NCI-H2196 (cell line): Measurements from ENCODE around the gene OR51B2.
"Not testable (repeated sequence)": the region's sequence is repeated elsewhere in the genome, so short reads cannot be mapped to it uniquely, and the experiment has no call there.

Source experiments
- DNase-seq: peaks from one replicate; lab custom pipeline; 2025; ENCODE audit not compliant: unreplicated experiment; lab: John Stamatoyannopoulos, UW

OR51B2 gene, protein sequence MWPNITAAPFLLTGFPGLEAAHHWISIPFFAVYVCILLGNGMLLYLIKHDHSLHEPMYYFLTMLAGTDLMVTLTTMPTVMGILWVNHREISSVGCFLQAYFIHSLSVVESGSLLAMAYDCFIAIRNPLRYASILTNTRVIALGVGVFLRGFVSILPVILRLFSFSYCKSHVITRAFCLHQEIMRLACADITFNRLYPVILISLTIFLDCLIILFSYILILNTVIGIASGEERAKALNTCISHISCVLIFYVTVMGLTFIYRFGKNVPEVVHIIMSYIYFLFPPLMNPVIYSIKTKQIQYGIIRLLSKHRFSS

DNA sequence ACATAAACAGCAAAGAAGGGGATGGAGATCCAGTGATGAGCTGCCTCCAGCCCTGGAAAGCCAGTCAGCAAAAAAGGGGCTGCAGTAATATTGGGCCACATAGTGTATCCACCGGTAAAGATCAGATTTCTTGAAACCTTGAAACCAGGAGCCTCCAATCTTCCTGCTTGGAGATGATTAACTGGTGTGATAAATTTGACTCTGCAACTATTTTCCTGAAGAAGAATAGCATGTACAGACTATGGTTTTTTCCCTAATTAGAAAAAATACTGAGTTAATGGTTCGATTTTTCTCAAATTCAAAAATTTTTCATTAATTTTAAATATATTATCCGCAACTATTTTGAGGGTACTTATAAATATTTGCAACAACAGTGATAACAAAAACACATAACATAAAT is at the start of gene OR51B2:
Gene OR51B2, minus strand, starts transcription at position 101 of the 400 bp plus-strand sequence. Its CDS starts 0 bp downstream, at position 101.
- DNase-seq: no peak

DNA sequence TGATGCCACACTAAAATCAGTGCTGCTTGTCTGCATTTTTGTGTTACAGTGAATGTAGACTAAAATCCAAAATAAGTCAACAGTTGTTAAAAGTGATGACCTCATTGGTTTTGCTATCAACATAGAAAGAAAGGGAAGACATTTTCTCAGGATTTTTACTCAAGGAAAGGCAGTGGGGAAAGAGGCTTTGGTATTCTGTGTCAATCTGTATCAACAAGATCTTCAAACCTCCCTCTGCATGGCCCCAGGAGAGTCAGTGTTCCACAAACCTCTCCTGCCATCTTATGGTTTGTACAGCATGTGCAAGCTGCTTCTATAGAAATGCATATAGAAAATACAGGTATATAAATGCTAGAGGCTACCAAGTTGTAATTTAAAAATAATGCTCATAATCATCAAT is 45.7 kb upstream of the OR51B2 start:
- DNase-seq: no peak

DNA sequence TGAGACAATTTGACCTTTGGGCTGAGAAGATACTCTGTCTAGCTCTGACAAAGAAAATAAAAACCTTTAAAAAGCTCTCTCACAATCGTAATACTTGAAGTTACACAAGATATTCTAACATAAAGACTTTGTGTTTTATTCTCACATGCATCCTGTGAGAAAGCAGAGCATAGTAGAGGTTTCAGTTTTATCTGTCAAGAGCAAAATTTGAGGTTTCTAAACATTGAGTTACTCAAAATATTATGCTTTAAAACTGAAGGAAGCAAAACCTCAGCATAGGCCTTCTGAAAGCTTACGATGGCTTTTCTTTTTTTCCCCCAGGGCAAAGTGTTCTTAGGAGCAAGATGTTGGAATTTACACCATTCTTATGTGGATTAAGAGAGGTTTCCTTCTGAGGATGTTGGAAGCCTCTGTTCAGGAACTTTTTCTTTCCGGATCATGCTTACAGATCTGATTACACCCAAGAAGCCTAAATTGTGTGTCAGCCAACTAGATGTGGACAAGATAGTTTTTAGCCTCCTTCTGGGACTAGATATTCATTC is 44.5 kb upstream of the OR51B2 start:
- no peak for DNase-seq

DNA sequence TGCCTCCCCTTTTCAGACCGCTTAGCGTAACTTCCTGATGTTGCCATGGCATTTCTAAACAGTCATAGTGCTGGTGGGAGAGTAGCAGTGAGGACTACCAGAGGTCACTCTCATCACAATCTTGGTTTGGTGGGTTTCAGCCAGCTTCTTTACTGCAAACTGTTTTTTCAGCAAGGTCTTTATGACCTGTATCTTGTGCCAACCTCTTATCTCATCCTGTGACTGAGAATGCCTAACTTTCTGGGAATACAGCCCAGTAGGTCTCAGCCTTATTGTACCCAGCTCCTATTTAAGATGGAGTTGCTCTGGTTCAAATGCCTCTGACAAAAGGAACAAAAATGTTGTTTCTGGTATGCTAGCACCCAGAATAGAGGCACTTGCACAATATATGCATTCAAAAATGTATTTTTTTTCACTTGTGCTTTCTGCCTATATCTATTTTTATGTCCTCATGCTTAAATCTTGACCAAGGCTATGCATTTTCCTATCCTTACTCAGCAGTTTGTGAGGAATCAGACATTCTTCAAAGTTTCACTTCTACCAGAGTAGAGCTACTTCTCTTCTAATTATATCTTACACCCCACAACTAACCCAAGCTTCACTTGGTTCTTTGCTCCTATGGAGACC is 43.5 kb upstream of the OR51B2 start:
- DNase-seq: no peak

DNA sequence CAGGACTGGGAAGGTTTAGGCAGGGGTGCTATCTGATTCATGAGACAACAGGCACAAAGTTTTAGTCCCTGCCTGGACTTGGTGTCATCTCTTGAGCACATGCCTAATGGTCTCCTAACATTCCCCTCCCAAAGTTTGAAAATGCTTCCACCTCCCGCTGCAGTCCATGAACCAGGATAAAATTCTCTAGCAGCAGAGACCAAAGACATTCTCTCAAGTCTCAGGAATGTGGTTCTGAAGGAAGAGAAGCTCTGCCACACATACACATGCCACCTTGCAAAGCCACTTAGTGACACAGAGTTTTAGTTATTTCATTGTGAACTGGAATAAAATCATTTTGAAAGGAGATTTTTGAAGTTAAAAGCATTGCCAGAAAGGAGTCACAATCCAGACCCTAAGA is 42.8 kb upstream of the OR51B2 start:
- DNase-seq: no peak

DNA sequence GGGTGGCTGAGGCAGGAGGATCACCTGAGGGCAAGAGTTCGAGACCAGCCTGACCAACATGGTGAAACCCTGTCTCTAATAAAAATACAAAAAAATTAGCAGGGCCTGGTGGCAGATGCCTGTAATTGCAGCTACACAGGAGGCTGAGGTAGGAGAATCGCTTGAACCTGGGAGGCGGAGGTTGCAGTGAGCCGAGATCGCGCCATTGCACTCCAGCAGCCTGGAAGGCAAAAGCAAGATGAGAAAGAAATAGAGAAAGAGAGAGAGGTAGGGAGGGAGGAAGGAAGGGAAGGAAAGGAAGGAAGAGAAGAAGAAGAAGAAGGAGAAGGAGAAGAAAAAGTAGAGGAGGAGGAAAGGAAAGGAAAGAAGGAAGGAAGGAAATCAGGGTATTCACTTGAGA is 42.3 kb upstream of the OR51B2 start:
- not testable (repeated sequence) for DNase-seq

DNA sequence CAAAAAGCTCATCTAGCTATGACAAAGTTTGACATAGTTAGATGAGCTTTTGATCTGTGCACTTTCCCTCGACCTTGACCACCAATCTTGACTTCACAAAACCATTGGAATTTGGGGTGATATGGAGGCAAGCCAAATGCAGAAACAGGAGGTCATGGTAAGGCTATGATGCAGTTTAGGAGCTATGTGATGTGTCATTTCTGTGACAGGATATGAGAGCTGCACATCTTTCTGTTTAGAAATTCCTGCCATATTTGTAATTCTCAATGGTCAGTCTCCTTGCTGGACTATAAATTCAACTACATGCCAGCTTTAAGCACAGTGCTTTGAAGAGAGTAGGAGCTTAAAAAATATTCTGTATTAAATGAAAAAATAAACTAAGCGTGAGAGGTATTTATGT is 40.1 kb upstream of the OR51B2 start:
- DNase-seq: no peak

DNA sequence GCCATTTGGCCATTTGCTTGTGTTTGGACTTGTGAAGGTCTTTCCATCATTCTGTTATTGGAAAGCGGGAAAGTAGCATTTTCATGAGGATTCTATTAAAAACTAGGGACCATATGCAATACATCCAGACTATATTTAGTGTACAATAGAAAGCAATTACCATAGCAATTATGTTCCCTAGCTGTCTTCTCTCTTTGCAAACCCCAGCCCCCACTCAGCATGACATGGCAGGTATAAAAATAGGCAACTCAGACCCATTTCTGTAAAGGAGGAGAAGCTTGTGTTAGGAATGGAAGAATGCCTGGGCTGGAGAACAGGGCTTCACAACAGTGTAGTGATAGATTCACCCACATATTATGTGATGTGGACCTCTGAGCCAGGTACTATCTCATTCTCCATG is 39.6 kb upstream of the OR51B2 start:
- no peak for DNase-seq

DNA sequence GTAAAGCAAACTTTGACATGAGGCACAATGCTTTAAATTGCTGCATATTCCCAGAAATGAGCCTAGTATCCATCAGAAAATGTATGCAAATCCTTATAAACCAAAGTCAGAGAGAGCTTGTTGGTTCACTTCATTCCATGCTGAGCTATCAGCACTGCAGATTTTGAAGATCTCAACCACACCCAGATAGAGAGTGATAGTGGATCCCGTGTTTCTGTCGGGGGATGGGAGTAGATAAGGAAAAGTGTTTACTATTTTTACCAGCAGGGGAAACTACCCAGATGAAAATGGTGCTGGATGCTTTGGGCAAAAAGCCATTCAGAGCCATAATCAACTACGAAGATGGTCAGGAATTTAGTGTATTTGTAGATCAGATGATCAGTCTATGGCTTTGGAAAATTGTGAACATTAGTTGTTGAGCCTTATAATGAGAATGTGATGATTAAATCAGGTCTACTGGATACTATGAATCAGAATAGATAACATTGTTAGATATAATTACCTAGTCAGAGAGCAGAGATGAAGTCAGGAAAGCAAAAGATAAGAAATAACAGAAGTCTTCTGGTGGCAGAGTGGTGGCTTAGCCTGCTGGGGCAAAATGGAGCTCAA is 38.0 kb upstream of the OR51B2 start:
- DNase-seq: no peak

DNA sequence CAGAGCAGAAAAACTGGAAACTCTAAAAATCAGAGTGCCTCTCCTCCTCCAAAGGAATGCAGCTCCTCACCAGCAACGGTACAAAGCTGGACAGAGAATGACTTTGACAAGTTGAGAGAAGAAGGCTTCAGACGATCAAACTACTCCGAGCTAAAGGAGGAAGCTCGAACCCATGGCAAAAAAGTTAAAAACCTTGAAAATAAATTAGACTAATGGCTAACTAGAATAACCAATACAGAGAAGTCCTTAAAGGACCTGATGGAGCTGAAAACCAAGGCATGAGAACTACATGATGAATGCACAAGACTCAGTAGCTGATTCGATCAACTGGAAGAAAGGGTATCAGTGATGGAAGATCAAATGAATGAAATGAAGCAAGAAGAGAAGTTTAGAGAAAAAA is 31.9 kb upstream of the OR51B2 start:
- not testable (repeated sequence) for DNase-seq

DNA sequence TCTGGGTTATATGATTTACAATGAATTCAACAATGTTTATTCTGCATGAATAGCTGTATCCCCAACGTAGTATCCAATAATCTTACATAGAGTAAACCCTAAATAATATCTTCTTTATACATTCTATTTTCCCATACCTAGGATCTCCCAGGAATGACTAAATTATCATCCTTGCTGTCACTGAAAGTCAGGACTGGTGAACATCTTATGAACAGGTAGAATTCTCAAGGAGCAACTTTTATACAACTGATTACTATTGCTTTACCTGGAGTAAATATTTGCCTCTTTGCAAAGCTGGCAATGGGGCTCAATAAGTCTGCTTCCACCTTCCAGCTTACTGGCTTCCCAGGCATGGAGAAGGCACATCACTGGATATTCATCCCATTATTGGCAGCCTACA is 27.1 kb upstream of the OR51B2 start, which contains the start of gene OR51B6:
Gene OR51B6, plus strand, starts transcription at position 301 of the 400 bp plus-strand sequence. Its CDS starts 0 bp downstream, at position 301.
- no peak for DNase-seq

DNA sequence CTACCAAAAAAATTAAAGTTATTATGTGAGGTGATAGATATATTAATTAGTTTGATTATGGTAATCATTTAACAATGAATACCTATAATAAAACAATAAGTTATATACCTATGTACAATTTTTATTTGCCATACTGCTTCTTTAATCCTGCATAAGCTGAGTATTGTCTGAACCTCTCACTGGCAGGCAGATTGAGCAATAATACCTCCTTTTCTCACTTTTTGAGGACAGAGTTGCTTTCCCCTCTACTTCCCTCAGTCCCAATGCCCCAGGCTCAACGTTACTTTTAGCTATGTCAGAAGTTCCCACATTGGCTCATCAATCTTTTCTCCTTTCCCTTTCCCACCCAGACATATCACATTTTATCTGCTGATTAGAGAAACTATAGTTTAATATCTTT is 25.5 kb upstream of the OR51B2 start:
- DNase-seq: no peak

DNA sequence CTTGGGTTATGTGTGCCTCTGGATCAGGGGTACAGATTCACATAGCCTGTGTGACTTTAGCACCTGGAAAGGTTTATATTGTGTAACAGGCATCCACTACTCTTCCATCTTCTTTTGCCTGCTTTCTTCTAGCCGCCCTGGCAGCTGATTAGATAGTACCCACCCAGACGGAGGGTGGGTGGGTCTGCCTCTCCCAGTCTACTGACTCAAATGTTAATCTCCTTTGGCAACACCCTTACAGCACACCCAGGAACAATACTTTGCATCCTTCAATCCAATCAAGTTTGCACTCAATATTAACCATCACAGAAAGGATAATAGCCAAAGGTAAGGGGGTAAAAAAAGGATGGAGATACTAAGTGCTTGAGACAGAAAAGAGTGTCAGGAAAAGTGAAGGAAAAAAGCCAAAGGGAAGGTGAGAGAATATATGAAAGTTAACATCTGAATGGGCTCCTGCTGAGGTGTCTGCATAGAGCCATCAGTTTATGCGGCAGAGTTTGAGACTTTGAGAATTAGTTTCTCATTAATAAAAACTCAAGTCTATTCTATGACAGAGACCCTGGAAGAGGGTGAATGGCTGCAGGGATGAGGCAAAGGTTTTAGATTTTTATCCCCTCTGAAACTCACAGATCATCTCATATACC is 24.6 kb upstream of the OR51B2 start:
- no peak for DNase-seq

DNA sequence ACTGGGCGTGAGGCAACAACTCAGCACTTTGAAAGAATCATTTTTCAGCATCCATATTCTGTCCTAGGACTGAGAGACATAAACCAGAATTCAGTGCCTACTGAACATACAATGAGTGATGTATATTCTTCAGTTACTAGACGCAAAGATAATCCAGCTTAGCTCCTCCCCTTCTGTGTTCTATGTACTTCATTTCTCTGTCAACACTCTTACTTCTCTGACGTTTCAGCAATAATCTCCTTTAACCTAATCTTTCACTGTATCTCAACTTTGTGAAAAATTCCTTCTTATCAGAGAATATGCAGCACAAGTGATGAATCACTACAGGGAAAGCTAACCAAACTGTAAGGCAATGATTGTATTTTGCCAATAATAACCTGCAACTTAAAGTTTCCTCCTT is 21.7 kb upstream of the OR51B2 start:
- DNase-seq: no peak

DNA sequence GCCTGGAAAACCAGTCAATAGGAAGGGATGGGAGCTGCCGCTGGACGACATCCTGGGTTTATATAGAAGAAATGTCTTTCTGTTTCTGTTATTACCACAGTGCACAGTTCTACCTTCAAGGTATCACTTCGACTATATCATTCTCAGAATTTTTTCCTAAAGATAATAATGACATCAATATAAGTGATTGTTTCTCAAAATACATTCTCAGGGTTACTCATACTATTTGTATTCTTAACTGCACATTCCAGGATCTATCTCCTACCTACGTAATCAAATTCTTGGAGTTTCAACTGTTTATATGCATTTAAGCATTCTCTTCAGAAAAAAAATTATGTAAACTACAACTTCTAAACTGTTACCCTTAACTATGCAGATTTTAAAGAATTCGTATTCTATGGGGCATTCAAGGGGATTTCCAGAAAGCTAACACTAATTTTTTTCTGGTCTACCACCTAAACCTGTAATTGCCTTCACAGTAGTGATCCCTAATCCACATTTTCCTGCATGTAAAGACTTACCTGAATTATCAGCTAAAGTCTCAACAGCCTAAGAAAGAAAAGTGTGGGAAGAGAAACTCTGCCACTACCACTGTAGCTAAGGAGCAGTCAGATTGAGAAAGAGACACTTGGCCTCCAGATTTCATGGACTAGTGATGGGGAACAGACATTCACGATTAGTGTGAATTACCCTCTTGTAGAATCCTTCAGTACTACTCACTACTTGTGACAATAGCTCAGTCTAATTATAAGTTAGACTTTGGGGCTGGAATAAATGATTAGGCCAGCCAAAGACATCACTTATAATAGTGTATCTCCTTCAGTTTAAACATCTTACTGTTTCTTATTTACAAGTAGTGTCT is 19.6 kb upstream of the OR51B2 start, which contains the start of gene OR51B5:
Gene OR51B5, minus strand, starts transcription at position 51 of the 862 bp plus-strand sequence. Its CDS starts 0 bp downstream, at position 51.
- DNase-seq: no peak

DNA sequence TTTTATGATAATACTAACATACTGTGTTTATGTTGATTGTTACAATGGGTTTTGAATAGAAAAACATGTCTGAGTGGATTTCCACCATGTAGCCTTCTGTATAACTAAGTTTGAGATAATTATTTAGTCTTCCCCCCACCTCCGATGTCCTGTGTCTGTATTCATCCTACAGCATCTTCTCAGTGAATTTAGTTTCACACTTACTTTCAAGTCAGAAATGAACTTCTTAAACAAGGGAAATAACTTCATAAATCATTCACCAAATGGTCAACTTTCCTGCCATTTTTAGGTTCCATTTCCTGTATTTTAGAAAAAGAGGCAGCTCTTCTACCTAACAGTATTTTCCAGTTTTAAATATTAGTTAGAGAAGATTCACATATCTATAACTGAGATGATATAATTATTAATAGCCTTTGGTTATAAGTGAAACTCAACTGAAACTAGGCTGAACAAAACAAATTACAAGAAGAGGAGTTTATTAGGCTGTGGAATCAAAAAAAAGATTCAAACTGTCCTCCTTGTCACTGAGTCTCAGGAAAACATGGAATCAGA is 15.8 kb upstream of the OR51B2 start:
- no peak for DNase-seq

DNA sequence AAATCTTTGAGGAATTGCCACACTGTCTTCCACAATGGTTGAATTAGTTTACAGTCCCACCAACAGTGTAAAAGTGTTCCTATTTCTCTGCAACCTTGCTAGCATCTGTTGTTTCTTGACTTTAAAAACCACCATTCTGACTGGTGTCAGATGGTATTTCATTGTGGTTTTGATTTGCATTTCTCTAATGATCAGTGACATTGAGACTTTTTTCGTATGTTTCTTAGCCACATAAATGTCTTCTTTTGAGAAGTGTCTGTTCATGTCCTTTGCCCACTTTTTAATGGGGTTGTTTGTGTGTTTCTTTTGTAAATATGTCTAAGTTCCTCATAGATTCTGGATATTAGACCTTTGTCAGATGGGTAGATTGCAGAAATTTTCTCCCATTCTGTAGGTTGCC is 13.2 kb upstream of the OR51B2 start:
- DNase-seq: not testable (repeated sequence)

DNA sequence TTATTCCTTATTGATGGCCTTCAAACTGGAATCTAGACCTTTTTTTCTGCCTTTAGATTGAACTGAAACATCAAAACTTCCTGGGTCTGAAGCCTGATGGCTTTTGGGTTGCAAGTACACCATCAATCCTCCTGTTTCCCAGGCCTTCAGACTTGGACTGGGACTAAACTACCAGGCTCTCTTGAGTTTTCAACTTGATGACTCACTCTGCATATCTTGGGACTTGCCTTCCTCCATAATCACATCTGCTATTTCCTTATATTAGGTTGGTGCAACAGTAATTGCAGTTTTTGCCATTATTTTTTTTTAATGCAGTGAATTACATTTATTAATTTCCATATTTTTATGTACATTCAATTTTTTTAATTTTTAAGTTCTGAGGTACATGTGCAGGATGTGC is 12.2 kb upstream of the OR51B2 start:
- DNase-seq: no peak

DNA sequence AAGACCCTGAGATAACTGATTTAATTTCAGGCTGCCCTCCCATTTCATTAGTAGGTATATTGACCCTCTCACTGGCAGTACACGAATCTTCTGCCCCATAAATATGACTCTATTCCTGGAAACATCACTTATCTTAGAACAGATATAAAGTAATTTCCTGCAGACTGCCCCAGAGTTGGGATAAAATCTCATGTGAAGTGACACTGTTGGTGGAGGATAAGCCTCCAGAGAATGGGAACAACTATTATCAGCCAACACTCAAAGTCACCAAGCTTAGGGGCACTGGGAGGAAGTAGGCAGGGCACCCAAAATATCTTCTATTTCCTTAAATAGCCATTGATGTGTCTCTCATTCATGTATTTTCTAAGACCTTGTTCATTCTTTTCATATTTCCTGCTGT is 11.1 kb upstream of the OR51B2 start:
- DNase-seq: no peak

DNA sequence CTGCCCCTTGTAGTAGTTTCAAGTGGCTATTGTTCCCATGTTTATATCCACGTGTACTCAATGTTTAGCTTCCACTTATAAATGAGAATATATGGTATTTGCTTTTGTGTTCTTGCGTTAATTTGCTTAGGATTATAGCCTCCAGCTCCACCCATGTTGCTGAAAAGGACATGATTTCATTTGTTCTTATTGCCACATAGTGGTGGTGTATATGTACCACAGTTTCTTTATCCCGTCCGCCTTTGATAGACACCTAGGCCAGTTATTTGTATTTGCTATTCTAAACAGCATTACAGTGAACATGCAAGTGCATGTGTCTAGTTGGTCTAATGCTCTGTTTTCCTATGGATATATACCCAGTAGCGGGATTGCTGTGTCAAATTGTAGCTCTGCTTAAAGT is 6.8 kb downstream of the OR51B2 start:
- no peak for DNase-seq
